GM21576 (cell line): ENCODE measurements around the gene C1orf52.
A peak's percentile ranks its signal among the peaks of the same experiment; 100 is the strongest.

Experiments used
- ATAC-seq: cut with Tn5 transposase; IDR thresholded peaks from one replicate; pipeline ENCODE4 v1.9.1; 2021; ENCODE audit warnings: mild to moderate bottlenecking, moderate library complexity; ENCODE audit not compliant: unreplicated experiment

C1orf52 gene

DNA sequence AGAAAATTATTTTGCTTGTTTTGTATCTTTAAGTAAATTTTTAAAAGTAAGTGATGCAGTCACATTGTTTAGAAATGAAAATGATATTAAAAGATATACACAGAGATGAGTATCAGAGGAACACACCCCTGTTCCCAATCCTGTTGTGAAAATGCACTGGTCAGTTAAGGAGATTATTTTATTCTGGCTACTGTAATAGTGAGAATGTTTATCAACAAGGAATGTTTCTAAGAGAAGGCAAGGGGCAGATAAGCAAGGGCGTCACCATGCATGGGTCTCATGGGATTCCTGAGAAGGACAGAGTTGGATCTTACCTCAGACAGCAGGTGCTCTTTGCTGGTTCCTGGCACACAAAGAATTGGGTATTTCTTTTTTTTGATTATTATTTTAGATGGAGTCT is 21.8 kb downstream of the C1orf52 start:
- ATAC-seq: no peak

- ATAC-seq: no peak
Measured at GRCh38 chr1:85230305-85230977, 29.0 kb downstream of the C1orf52 start.

DNA sequence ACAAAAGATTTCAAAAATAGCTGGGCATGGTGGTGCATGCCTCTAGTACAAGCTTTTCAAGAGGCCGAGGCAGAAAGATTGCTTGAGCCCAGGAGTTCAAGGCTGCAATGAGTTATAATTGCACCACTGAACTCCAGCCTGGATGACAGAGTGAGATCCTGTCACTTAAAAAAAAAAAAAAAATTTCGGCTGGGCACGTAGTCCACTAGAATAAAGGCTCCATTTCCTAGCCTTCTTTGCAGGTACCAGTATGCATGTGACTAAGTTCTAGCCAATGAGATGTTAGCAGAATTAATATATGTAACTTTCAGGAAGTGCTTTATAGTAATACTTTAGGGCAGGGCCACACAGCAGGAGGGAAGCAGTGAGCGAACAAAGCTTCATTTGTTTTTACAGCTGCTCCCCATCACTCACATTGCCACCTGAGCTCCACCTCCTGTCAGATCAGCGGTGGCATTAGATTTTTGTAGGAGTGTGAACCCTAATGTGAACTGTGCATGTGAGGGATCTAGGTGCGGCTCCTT is 29.8 kb downstream of the C1orf52 start:
- ATAC-seq: no peak

GRCh38 chr1:85228972-85229371 is 30.5 kb downstream of the C1orf52 start:
- no peak for ATAC-seq

GRCh38 chr1:85225624-85226380 is 33.7 kb downstream of the C1orf52 start:
- ATAC-seq: no peak

DNA sequence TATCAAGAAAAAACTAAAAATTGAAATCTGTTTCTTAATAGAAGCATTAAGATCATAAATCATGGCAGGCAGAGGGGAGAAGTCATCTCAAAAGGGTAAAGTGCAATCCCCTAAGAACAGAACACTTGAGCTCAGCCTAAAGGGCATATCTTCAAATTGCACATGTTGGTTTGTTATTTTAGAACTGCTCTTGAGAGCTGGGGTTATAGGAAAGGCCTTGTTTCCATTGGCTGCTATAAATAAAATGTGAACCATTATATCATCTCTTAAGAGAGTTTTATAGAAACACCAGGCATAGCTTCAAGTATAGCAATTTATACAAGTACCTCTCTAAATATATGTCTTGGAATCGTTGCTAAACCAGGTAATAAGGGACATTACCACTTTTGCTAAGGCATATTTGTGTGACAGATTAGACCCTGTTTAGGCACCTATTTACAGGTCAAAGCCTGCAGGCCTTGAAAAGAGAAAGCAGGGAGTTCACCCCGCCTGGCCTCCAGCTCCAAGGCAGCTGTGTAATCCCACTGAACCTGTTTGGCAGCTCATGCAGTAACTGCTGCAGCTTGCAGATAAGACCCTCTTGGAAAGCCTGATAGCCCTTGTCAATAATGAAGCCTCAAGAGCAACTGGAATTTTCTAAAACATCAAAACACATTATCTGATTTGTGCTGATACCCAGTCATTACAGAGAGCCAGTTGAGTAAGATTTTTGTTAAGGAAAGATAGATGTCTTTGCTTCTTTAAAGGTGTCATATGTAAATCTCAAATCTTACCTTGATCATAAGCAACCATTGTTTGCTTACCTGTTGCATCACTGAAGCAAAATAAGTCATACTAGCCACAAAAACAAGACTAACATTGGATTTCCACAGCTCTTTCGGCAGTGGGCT is 34.5 kb downstream of the C1orf52 start:
- ATAC-seq: no peak

DNA sequence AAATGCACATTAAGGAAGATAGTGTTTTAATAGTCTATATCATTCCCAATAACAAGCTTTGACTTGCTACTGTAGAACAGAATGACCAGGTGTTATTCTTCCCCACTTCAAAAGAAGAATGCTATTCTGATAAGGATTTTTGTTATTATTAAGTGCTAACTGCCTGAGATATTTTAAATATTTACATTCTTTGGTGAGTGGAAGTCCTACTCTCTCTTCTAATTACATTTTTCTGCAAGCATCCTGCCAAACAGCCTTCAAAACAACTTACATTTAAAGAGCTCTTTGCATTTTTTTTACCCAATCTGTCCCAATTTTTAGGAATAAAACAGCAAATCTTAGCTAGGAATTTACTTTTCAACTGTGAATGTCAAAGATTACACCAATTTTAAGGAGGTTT is 35.2 kb downstream of the C1orf52 start:
- no peak for ATAC-seq

- ATAC-seq: no peak
Measured at GRCh38 chr1:85223334-85223733, 36.1 kb downstream of the C1orf52 start.

DNA sequence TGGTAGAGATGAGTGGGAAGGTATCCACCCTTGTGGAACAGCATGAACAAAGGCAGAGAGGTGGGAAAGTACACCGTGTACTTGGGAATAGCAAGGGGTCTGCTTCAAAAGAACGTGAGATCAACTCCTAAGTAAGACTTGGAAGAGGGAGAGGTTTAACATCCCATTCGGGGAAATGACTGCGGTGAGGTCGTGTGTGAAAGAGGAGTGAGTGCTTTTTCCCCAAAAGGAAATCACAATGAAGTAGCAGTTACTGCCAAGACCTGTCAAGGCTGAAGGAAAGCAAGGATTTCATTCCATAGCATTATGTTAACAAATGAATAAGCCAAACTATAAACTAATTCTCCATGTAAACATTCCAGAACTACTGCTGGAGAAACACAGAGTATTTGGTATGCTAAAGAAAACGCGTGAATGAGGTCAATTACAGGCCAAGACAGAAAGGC is 38.7 kb downstream of the C1orf52 start:
- no peak for ATAC-seq

- no peak for ATAC-seq
Measured at GRCh38 chr1:85219853-85220610, 39.4 kb downstream of the C1orf52 start.

DNA sequence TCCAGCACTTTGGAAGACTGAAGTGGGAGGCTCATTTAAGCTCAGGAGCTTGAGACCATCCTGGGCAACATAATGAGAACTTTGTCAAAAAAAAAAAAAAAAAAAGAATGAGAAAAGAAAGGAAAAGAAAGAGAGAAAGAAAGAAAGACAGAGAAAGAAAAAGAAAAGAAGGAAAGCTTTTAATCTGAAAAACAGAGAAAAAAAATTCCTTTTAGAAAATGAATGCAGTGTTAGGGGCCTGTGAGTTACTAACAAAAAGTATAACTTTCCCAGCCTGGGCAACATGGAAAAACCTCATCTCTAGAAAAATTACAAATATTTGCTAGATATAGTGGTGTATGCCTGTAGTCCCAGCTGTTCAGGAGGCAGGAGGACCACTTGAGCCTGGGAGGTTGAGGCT is 42.8 kb downstream of the C1orf52 start:
- no peak for ATAC-seq

DNA sequence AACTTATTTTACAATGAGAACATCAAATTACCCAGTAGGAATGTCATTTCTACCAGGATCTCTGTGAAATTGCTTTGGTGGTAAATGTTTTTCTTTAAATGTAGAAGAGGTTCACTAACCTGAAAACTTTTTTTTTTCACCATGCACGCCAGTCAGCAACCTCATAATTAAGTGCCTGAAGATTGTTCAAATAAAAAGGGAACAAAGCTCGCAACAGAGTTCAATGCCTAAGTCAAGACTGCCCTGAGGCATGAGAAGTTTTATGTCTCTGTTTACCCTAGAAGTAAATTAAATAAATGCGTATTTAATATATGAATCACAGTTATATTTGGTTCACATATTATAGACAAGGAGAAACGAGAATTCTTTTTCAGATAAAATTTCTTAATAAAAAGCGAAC is 44.8 kb downstream of the C1orf52 start:
- ATAC-seq: no peak

- no peak for ATAC-seq
Measured at GRCh38 chr1:85208488-85208887, 51.0 kb downstream of the C1orf52 start.

- no peak for ATAC-seq
Measured at GRCh38 chr1:85203573-85204171, 55.8 kb downstream of the C1orf52 start.

DNA sequence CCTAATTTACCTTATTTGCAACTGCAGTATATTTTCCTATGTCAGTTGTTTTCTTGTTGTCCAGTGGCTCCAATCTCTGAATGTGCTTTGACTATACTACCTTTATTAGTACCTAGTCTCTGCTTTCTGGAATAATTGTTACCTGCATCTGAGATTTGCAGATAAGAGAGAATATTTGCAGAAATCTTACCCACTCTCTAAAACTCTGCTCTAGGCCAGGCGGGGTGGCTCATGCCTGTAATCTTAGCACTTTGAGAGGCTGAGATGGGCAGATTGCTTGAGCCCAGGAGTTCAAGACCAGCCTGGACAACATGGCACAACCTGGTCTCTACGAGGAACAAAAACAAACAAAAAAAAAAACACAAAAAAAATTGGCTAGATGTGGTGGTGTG is 56.6 kb downstream of the C1orf52 start:
- ATAC-seq: no peak

DNA sequence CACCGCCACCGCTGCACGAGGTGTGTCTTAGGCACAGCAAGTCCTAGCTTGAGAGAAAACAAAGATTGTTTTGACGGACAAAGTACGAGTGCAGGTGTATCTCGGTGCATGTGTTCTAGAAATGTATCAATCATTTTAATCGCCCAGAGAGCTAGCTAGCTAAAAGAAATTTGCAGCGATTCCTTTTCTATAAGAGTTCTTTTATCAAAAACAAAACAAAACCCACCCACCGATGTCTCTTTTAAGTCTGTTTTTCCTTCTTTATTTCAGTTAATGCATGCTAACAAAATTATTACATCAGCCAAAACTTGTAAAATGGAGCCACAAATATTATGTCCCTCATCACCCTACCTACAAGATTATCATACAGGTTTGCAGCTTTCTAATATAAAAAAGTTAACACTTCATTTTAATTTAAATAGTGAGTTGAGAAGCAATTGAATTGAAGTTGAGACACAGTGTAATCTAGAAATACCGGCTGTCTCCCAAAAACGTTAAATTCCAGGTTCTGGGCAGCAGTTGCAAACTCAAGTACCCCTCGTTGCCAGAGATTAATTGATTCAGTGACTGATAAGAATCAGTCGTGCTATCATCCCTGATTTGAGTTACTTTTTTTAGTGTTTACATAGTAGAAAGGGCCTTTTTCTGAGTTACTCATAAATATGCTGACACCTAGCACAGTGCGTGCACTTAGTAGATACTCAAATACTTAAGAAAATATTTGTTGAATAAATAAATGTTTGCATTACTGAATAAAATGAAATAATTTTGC is 57.2 kb downstream of the C1orf52 start:
- ATAC-seq: peak; percentile 25

- ATAC-seq: peak; percentile 45
Measured at GRCh38 chr1:85201340-85202091, 57.9 kb downstream of the C1orf52 start.

DNA sequence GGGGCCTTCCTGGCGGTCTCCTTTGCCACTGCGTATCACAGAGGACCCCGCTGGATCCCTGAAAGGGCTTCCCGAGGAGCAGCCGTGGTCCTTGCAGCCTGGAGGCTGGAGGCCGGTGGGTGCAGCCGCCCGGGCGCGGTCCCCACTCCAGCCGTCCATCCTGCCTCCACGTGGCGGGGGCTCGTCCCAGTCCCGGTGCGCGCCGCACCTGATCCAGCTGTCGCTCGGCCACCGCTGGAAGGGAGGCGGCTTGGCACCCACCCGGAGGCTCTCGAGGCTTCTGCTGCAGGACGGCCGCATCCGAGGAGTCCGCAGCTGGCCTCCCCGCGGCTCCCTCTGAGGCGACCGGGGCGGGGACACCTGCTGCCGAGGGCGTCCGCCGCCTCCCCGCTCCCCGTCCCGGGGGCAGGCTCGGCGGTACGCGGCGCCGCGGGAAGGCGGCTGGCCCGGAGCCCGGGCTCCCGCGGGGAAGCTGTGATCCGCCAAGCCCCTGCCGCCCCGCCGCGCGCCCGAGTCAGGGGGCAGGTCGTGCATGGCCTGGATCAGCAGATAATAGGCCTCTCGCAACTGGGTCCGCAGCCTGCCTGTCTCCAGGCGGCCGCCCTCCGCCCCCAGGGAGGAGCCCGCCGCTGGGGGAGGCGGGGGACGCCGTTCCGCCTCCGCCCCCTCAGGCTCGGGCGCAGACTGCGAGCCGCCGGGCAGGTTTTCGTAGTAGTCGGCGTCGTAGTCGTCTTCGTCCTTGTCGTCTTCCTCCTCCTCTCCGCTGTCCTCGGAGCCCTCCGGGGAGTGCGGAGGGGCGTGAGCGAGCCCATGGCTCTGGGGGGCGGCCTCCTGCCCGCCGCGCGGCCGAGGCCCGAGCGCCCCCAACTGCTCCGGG is 58.8 kb downstream of the C1orf52 start, which contains the start of gene SYDE2:
SYDE2 (minus strand) TSS at position 554 of the 877 bp plus-strand sequence; CDS start at position 534, 20 bp downstream.
- ATAC-seq: peak; percentile 65
